T1000 (cell line): Measurements from ENCODE around the gene PLAGL2.

Experiments used
- DNase-seq: peaks from one replicate; lab custom pipeline; 2025; ENCODE audit warnings: mixed read lengths; lab: John Stamatoyannopoulos, UW

PLAGL2 gene

DNA sequence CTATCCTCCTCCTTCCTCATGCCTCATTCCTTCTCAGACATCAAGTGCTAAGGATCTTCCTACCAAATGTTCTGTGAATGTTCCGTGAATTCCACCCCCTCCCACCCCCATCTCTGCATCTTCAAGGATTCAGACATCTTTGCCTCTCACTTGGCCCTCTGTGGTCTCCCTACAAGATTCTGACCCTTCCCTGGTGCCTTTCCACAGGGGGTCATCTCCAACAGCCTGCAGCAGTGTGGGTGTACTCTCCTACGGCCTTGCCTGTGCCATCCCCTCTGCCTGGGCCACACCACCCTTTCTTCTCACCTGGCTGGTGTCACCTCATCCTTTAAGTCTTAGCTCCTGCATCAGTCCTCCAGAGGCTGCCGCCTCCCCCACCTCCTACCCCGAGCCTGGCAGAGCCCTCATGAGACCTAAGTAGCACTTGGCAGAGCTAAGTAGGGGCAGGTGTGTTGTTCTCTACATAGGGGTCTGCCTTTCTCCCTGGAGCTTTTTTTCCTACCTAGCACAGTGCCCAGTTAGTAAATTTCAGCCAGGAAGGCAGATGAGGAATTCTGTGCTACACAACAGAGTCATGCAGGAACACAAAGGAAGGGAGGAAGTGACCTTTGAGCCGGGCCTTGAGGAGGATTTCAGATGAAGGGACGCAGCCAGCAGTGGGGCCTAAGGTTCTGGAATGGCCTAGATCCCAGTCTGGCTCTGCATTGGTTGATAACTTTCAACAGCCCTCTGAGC lies 55.0 kb downstream of the PLAGL2 start:
- no peak for DNase-seq

- DNase-seq: no peak
These were observed 57.2 kb downstream of the PLAGL2 start for GRCh38 chr20:32150291-32150848.

DNA sequence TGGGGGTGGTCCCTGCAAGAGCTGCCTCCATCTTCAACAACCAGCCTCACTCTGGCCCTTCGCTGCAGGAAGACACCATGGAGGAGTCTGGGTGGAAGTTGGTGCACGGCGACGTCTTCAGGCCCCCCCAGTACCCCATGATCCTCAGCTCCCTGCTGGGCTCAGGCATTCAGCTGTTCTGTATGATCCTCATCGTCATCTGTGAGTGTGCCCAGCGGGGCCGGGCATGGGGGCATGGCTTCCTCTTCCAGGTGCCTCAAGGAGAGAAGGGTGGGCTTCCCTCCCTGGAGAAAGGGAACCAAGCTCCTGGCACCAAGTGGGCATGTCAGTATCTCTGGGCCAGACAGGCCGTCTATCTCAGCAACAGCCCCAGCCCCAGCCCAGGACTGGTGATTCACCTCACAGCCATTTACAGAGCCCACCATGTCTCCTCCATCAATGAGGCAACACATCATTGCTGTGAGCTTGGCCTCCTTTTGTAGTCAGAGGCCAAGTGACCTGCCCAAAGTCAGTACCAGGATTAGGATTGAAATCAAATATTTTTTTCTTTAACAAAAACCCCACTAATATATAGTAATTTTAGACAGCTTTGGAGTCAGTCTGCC lies 57.9 kb downstream of the PLAGL2 start:
- DNase-seq: no peak

GRCh38 chr20:32144898-32145662 lies 62.5 kb downstream of the PLAGL2 start:
- no peak for DNase-seq

- no peak for DNase-seq
These were observed 64.6 kb downstream of the PLAGL2 start for GRCh38 chr20:32142991-32143390.
